GM12873 (cell line): ENCODE measurements around the gene SPARCL1.

ENCODE experiments used
- TF ChIP-seq, protein P1 (sequence below): IDR thresholded peaks from 2 replicates; pipeline ENCODE4 v1.5.1; 2012; ENCODE audit warnings: low read depth, mild to moderate bottlenecking, moderate library complexity, low read length, control low read depth; ENCODE audit not compliant: insufficient read depth; ENCODE audit errors: missing control alignments

Gene SPARCL1

DNA sequence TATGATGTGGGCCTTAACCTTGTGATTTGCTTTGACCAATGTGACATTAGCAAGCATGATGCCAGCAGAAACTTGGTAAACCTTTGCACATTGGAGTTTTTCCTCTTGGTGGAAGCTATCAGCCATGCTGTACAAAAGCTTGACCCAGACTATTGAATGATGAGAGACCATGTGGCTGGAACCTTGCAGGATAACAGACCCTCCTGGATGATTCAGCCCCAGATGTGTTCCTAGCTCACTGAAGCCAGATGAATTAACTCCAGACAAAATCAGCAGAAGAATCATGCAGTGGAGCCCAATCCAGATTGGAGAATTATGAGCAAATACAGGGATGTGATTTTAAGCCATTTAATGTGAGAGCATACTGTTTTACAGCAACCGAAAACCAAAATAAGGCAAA is 16.8 kb downstream of the SPARCL1 start:
- TF ChIP-seq, protein P1, sequence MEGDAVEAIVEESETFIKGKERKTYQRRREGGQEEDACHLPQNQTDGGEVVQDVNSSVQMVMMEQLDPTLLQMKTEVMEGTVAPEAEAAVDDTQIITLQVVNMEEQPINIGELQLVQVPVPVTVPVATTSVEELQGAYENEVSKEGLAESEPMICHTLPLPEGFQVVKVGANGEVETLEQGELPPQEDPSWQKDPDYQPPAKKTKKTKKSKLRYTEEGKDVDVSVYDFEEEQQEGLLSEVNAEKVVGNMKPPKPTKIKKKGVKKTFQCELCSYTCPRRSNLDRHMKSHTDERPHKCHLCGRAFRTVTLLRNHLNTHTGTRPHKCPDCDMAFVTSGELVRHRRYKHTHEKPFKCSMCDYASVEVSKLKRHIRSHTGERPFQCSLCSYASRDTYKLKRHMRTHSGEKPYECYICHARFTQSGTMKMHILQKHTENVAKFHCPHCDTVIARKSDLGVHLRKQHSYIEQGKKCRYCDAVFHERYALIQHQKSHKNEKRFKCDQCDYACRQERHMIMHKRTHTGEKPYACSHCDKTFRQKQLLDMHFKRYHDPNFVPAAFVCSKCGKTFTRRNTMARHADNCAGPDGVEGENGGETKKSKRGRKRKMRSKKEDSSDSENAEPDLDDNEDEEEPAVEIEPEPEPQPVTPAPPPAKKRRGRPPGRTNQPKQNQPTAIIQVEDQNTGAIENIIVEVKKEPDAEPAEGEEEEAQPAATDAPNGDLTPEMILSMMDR, result no peak

DNA sequence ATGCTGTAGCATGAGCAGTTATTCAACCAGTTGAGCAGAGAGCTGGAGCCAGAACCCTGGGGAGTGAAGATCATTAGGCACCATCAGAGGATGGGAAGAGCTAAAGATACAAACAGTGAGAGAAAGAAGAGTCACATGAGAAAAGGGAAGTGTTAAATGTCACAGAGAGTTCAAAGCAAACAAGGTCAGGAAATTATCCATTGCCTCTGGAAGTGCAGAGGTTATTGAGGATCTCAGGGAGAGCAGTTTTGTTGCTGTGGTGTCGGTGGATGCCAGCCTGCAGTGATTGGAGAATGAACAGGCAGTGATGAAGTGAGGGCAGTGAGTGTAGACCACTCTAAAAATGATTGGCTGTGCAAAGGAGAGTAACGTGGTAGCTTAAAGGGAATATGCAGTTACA is 17.7 kb downstream of the SPARCL1 start:
- TF ChIP-seq, protein P1, result no peak

DNA sequence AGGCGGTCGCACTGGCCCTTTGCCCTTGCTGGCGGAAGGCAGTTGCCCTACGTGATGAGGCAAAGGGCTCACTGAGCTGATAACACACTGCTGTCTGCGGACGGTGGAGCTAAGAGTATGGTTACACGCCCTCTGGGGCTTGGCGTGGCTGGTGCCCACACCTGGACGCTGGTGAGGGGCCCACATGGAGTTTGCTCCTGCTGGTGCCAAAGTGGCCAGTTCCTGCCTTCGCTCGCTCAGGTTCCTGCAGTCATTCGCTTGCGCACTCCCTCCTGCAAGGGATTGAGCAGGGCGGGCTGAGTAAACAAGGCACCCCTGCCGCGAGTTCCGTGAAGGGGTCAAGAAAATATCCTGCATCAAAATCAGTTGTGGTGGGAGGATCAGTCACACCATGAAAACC is 18.4 kb downstream of the SPARCL1 start:
- TF ChIP-seq, protein P1, result no peak

DNA sequence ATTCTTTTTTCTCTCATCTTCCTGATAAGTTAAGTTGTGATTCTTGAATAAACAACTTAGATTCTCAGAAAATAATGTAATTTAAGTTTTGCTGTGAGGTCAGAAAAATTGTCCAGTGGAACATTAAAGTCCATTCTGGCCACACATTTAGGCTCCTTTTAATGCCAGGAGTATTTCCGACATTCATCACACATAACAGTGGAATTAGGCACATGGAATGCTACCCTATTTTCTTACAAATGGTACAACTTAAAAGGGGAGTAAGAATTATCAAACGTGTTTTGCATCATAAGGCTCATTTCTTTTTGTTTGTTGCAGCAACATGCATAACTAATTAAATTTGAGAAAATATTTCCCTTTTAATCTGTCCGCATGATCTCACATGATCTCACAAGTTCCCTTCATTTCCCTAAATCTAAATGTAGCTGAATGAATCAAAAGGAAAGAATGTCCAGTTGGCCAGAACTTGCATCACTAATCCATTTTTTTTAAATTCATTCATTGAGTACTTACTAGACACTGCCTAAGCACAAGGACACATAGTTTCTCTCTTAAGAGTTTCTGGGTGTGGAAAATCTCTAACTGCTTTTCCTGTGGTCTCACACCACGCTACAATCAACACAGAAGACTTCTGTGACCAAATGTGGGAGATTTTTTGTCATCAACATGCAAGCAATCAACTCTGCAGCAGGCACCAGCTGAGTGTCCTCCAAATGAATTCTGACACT is 22.0 kb downstream of the SPARCL1 start:
- TF ChIP-seq, protein P1, result no peak

DNA sequence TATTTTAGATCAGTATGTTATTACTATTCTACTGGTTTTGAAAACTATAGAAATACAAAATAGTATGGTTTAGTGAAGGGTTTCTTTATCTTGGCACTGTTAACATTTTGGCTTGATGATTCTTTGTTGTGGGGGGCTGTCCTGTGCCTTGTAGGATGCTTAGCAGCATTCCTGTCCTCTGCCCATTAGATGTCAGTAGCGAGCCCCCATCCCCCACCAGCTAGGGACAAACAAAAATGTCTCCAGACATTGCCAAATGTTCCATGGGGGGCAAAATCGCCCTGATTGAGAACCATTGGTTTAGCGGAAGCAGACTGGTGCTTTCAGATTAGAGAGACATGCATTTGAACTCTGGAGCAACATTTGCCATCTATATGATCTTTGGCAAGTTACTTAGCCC is 23.3 kb downstream of the SPARCL1 start:
- TF ChIP-seq, protein P1, result peak; percentile 27

DNA sequence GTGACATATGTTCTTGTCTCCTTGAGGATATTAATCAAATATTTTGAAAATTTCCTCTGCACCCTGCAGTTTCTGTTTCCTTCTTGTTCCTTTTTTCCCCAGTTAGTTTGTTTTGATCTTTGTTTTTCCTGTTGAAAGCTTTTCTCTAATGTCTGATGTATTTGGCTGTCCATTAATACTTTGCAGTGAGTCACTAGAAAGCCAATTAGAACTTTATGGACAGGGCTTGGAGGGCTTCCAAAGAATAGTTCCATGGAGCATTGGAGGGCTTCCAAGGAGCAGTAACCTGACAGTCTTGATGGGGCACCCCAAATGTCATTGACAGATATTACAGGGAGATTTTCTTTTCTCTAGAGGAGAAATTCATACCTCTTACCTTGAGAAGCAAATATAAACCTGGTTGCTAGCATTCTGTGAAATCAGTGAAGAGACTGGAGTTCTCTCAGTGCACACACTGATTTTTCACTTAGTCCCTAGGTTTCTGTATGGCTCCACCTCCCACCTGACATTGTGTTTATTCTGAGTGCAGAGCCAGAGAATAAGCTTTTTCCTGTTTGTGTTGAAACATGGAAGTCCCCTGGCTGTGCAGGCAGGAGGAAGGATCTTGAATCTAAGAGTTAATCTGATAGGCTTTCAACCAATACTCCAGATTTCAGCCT is 26.5 kb downstream of the SPARCL1 start:
- TF ChIP-seq, protein P1, result no peak

DNA sequence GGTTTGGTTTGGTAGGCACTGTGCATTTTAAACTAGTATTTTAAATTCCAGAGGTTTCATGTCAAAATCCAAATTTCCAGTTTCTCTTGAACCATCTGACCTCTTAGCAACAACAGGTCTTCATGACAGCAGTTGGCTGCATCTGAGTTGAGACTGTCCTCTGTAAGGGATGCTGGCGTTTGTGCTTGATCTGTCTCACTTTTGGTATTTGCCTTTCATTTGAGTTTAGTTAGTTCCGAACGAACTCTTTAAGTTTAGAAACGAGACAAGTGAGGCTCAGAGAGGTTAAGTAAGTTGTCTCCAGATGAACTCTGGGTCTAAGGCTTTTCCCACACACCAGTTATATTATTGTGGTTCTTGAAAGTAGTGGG is 29.1 kb downstream of the SPARCL1 start:
- TF ChIP-seq, protein P1, result no peak
